A549 treated with CORT108297 at 1 μM for 4 hours (cell line): ENCODE data around the gene FANCM. TPM values are rescaled to one million over a fixed set of nuclear protein-coding genes. Genes with fewer than 3 reads are reported as not detected.

Source experiments
- total RNA-seq: library from RNA; stranded (reverse); fragments of 200-300 nt; extraction: Qiagen RNA extraction; gene quantifications from 5 replicates; pipeline ENCODE4 v1.2.3, GENCODE V29; 2022

The FANCM gene, protein sequence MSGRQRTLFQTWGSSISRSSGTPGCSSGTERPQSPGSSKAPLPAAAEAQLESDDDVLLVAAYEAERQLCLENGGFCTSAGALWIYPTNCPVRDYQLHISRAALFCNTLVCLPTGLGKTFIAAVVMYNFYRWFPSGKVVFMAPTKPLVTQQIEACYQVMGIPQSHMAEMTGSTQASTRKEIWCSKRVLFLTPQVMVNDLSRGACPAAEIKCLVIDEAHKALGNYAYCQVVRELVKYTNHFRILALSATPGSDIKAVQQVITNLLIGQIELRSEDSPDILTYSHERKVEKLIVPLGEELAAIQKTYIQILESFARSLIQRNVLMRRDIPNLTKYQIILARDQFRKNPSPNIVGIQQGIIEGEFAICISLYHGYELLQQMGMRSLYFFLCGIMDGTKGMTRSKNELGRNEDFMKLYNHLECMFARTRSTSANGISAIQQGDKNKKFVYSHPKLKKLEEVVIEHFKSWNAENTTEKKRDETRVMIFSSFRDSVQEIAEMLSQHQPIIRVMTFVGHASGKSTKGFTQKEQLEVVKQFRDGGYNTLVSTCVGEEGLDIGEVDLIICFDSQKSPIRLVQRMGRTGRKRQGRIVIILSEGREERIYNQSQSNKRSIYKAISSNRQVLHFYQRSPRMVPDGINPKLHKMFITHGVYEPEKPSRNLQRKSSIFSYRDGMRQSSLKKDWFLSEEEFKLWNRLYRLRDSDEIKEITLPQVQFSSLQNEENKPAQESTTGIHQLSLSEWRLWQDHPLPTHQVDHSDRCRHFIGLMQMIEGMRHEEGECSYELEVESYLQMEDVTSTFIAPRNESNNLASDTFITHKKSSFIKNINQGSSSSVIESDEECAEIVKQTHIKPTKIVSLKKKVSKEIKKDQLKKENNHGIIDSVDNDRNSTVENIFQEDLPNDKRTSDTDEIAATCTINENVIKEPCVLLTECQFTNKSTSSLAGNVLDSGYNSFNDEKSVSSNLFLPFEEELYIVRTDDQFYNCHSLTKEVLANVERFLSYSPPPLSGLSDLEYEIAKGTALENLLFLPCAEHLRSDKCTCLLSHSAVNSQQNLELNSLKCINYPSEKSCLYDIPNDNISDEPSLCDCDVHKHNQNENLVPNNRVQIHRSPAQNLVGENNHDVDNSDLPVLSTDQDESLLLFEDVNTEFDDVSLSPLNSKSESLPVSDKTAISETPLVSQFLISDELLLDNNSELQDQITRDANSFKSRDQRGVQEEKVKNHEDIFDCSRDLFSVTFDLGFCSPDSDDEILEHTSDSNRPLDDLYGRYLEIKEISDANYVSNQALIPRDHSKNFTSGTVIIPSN (N-terminal part only)
- 5.5 to 6.4 TPM (median 5.5 TPM) in 5 replicates for total RNA-seq

GRCh38 chr14:45135659-45136395, at the start of gene FANCM:
FANCM (plus strand) TSS chr14:45135930; CDS start chr14:45136032, 102 bp downstream.

GRCh38 chr14:45134051-45134958, 1.4 kb upstream of the FANCM start, which contains the start of gene FKBP3:
FKBP3 (minus strand) TSS chr14:45134481; CDS start chr14:45134456, 25 bp downstream.

Other genes with a start within 250 kb of the FANCM start
- 5.5 to 7.3 TPM (median 6.2 TPM) in 5 replicates for gene KLHL28, start 174.0 kb upstream of the FANCM start, total RNA-seq
- gene TOGARAM1, start 173.7 kb upstream of the FANCM start, total RNA-seq = 7.4 to 10.2 TPM (median 8.0 TPM) in 5 replicates
- 18.9 to 23.3 TPM (median 20.6 TPM) in 5 replicates for gene PRPF39, start 51.8 kb upstream of the FANCM start, total RNA-seq
- 111 to 149 TPM (median 113 TPM) in 5 replicates for gene FKBP3, start 1.4 kb upstream of the FANCM start, total RNA-seq
- 17.8 to 30.1 TPM (median 21.1 TPM) in 5 replicates for gene MIS18BP1, start 117.3 kb downstream of the FANCM start, total RNA-seq